CD14-positive monocyte (primary cell): Measurements from ENCODE around the gene JMJD1C. TPM values are rescaled to one million over a fixed set of nuclear protein-coding genes. Genes with fewer than 3 reads are reported as not detected.

ENCODE experiments used
- DNase-seq, 3 donors: peaks; one replicate each; pipeline ENCODE4 v3.0.0-alpha.2; 2011 to 2022
- H2AFZ ChIP-seq: 2 replicates; pipeline ENCODE4 v1.6.0; 2012; ENCODE audit warnings: mild to moderate bottlenecking, low read depth, low read length, inconsistent platforms; ENCODE audit not compliant: insufficient read depth, poor library complexity, severe bottlenecking
- H3K27ac ChIP-seq, 2 donors: 1 replicate in 1 of 2; 2 replicates in 1 of 2; pipeline ENCODE4 v1.5.1; 2012 to 2013; ENCODE audit warnings: low read length in 2 of 2, control low read depth in 1 of 2, inconsistent platforms in 1 of 2, low read depth in 1 of 2, mild to moderate bottlenecking in 1 of 2
- H3K27me3 ChIP-seq, 2 donors: one replicate each; pipeline versions ENCODE4 v1.6.0 to v1.6.1; 2011 to 2013; ENCODE audit warnings: low read length in 2 of 2; ENCODE audit not compliant: control insufficient read depth in 2 of 2, insufficient read depth in 2 of 2
- H3K36me3 ChIP-seq, 2 donors: replicated peaks in 1 of 2; 1 replicate in 1 of 2; 2 replicates in 1 of 2; pipeline versions ENCODE4 v1.5.1 to v1.6.1; 2012 to 2013; ENCODE audit warnings: low read length in 2 of 2, control low read depth in 1 of 2, inconsistent platforms in 1 of 2, mild to moderate bottlenecking in 1 of 2; ENCODE audit not compliant: insufficient read depth in 2 of 2, control insufficient read depth in 1 of 2
- H3K4me1 ChIP-seq, 2 donors: 1 replicate in 1 of 2; 2 replicates in 1 of 2; pipeline versions ENCODE4 v1.5.1 to v1.6.1; 2012 to 2013; ENCODE audit warnings: low read length in 2 of 2, control low read depth in 1 of 2, inconsistent platforms in 1 of 2, mild to moderate bottlenecking in 1 of 2, moderate library complexity in 1 of 2; ENCODE audit not compliant: insufficient read depth in 2 of 2, control insufficient read depth in 1 of 2
- H3K4me2 ChIP-seq: replicated peaks from 2 replicates; pipeline ENCODE3; 2012; ENCODE audit warnings: low read length, moderate library complexity, mild to moderate bottlenecking; ENCODE audit not compliant: poor library complexity, severe bottlenecking; ENCODE audit errors: extremely low read depth
- H3K4me3 ChIP-seq, 3 experiments: fragments of 200-600 bp in 1 of 3; sonication (generic) in 1 of 3; replicated peaks in 1 of 3; 1 replicate in 2 of 3; 2 replicates in 1 of 3; pipeline ENCODE4 v1.5.1; 2011 to 2013; ENCODE audit warnings: low read length in 3 of 3, mild to moderate bottlenecking in 3 of 3, control low read depth in 2 of 3, low read depth in 2 of 3, inconsistent platforms in 1 of 3, moderate library complexity in 1 of 3
- H3K79me2 ChIP-seq: 2 replicates; pipeline ENCODE4 v1.6.0; 2012; ENCODE audit warnings: mild to moderate bottlenecking, control low read depth, inconsistent platforms, low read length, moderate library complexity; ENCODE audit not compliant: insufficient read depth
- H3K9ac ChIP-seq: 2 replicates; pipeline ENCODE4 v1.6.0; 2017; ENCODE audit warnings: low read length, mild to moderate bottlenecking; ENCODE audit not compliant: insufficient read depth, poor library complexity, severe bottlenecking
- H3K9me3 ChIP-seq, 2 donors: replicated peaks in 1 of 2; 1 replicate in 1 of 2; 2 replicates in 1 of 2; pipeline versions ENCODE4 v1.5.1 to v1.6.1; 2012 to 2013; ENCODE audit warnings: low read length in 2 of 2, control low read depth in 1 of 2; ENCODE audit not compliant: control insufficient read depth in 1 of 2, insufficient read depth in 1 of 2
- H4K20me1 ChIP-seq: 2 replicates; pipeline ENCODE4 v1.6.0; 2012; ENCODE audit warnings: mild to moderate bottlenecking, low read length, control low read depth, moderate library complexity; ENCODE audit not compliant: insufficient read depth
- H3K27ac Mint-ChIP-seq, 7 donors: one replicate each; pipeline ENCODE4 v1.8.0; 2020; ENCODE audit warnings: mild to moderate bottlenecking in 7 of 7, mixed read lengths in 7 of 7, moderate library complexity in 6 of 7, inconsistent platforms in 2 of 7
- H3K27me3 Mint-ChIP-seq, 3 donors: one replicate each; pipeline ENCODE4 v1.8.0; 2021 to 2022; ENCODE audit warnings: low read depth in 3 of 3, mild to moderate bottlenecking in 3 of 3, mixed read lengths in 3 of 3, moderate library complexity in 3 of 3, inconsistent platforms in 1 of 3
- H3K36me3 Mint-ChIP-seq, 2 donors: one replicate each; pipeline ENCODE4 v1.8.0; 2020; ENCODE audit warnings: mixed read lengths in 2 of 2, inconsistent platforms in 1 of 2, mild to moderate bottlenecking in 1 of 2
- H3K4me1 Mint-ChIP-seq: one replicate; pipeline ENCODE4 v1.8.0; 2020; ENCODE audit warnings: mild to moderate bottlenecking, mixed read lengths
- H3K4me3 Mint-ChIP-seq, 2 donors: one replicate each; pipeline ENCODE4 v1.8.0; 2020; ENCODE audit warnings: mild to moderate bottlenecking in 2 of 2, mixed read lengths in 2 of 2, moderate library complexity in 1 of 2
- H3K9me3 Mint-ChIP-seq, 7 donors: one replicate each; pipeline ENCODE4 v1.8.0; 2020 to 2022; ENCODE audit warnings: mixed read lengths in 7 of 7, mild to moderate bottlenecking in 6 of 7, moderate library complexity in 6 of 7, inconsistent platforms in 2 of 7
- CTCF ChIP-seq: fragments of 200-600 bp; IDR thresholded peaks from one replicate; pipeline ENCODE4 v1.8.0; 2022; ENCODE audit warnings: antibody characterized with exemption, mild to moderate bottlenecking
- WGBS: methylation state at CpG from one replicate; pipeline ENCODE4 v1.1.5; 2013; ENCODE audit warnings: missing lambda C conversion rate; ENCODE audit not compliant: insufficient coverage; 5-methylcytosine and 5-hydroxymethylcytosine counted together
- intact Hi-C, 2 donors: fragments of 100-400 bp; cut with micrococcal nuclease; formaldehyde crosslinking; loops; one replicate each; pipeline versions ENCODE4 v1.15.0 to v1.15.1; 2023
- polyA plus RNA-seq, 3 donors: library from polyadenylated mRNA; depleted of rRNA in 1 of 3; unstranded in 2 of 3; stranded (reverse) in 1 of 3; fragments of 300-500 nt in 2 of 3; fragments of >200 nt in 1 of 3; fragmentation: Illumina TruSeq in 2 of 3; gene quantifications; 1 replicate in 2 of 3; 2 replicates in 1 of 3; pipeline ENCODE4 v1.2.3, GENCODE V29; 2012 to 2021

The JMJD1C gene
- polyA plus RNA-seq, 3 donors: 27.8 to 84.8 (median 46.5) TPM

- DNase-seq: no peak
- H3K27me3 ChIP-seq: no peaks in the 10 kb centered on the region
- no peak for TF ChIP-seq CTCF
- Mint-ChIP-seq H3K9me3 (no peaks in the 10 kb centered on the region), H3K27ac (no peak overlapping the region), H3K4me3 (no peak overlapping the region), H3K27me3 (no peaks in the 10 kb centered on the region), H3K36me3 (peaks cover 7 to 20% of the 10 kb centered on the region in 2 donors), H3K4me1 (peaks cover 3% of the 10 kb centered on the region)
- H2AFZ ChIP-seq: no peak overlapping the region
- peaks cover 8% of the 10 kb centered on the region for H4K20me1 ChIP-seq
- peaks cover 24% of the 10 kb centered on the region for H3K79me2 ChIP-seq
- H3K36me3 ChIP-seq: peaks cover 0 to 4% of the 10 kb centered on the region in 2 donors
- no peak overlapping the region for H3K4me3 ChIP-seq
- no peaks in the 10 kb centered on the region for H3K9me3 ChIP-seq
- H3K27ac ChIP-seq: no peak overlapping the region
- WGBS: no CpG with 5 or more reads among the region's 2 CpGs
- no peak overlapping the region for H3K9ac ChIP-seq
- H3K4me2 ChIP-seq: no peak overlapping the region
- intact Hi-C loops: no loop called here
- H3K4me1 ChIP-seq: no peaks in the 10 kb centered on the region
Measured at GRCh38 chr10:63409465-63410027, 56.2 kb downstream of the JMJD1C start.

GRCh38 chr10:63407136-63407662 is 58.6 kb downstream of the JMJD1C start:
- Mint-ChIP-seq H3K27ac (no peak overlapping the region), H3K27me3 (no peaks in the 10 kb centered on the region), H3K36me3 (peaks cover 9 to 22% of the 10 kb centered on the region in 2 donors), H3K4me3 (no peak overlapping the region), H3K4me1 (peaks cover 3% of the 10 kb centered on the region), H3K9me3 (no peaks in the 10 kb centered on the region)
- WGBS: no CpG with 5 or more reads among the region's 1 CpG
- intact Hi-C loops: no loop called here
- TF ChIP-seq CTCF: no peak
- Histone ChIP-seq H3K27ac (no peak overlapping the region), H3K4me1 (no peaks in the 10 kb centered on the region), H3K4me3 (no peak overlapping the region), H4K20me1 (peaks cover 7% of the 10 kb centered on the region), H3K9me3 (no peaks in the 10 kb centered on the region), H3K36me3 (peaks cover 0 to 4% of the 10 kb centered on the region in 2 donors), H3K27me3 (no peaks in the 10 kb centered on the region), H3K4me2 (no peak overlapping the region), H2AFZ (no peak overlapping the region), H3K9ac (no peak overlapping the region), H3K79me2 (peaks cover 14% of the 10 kb centered on the region)
- DNase-seq: no peak
